Stimulated activated CD4-positive, alpha-beta T cell treated with anti-CD3 and anti-CD28 coated beads, TNF-alpha, amount 100 ng/mL, for 1 hour (primary cell): ENCODE data around the gene VGF.
"Not testable (repeated sequence)": the region's sequence is repeated elsewhere in the genome, so short reads cannot be mapped to it uniquely, and the experiment has no call there.

Experiments used
- DNase-seq, 3 donors: peaks; one replicate each; pipeline ENCODE4 v3.0.0-alpha.2; 2020; ENCODE audit warnings: low read depth in 3 of 3, low spot score in 1 of 3

VGF gene

GRCh38 chr7:101165075-101165957 lies at the start of gene VGF:
Gene VGF, minus strand, starts transcription at chr7:101165569. Its CDS starts 726 bp downstream, at chr7:101164843.
- peak; percentile 73 to 83 (median 79) for DNase-seq

GRCh38 chr7:101212014-101212413 lies 46.6 kb upstream of the VGF start:
- DNase-seq: no peak

- no peak for DNase-seq
These were observed 46.1 kb upstream of the VGF start for GRCh38 chr7:101211501-101211900.

GRCh38 chr7:101210143-101210542 lies 44.8 kb upstream of the VGF start:
- DNase-seq: no peak

- no peak for DNase-seq
These were observed 43.4 kb upstream of the VGF start for GRCh38 chr7:101208794-101209193.

GRCh38 chr7:101207459-101207858 lies 42.1 kb upstream of the VGF start:
- no peak for DNase-seq

GRCh38 chr7:101206665-101207042 lies 41.3 kb upstream of the VGF start:
- DNase-seq: no peak

- no peak for DNase-seq
These were observed 40.7 kb upstream of the VGF start for GRCh38 chr7:101205901-101206664.

- DNase-seq: not testable (repeated sequence)
These were observed 38.7 kb upstream of the VGF start for GRCh38 chr7:101203740-101204738.

- DNase-seq: no peak
These were observed 37.2 kb upstream of the VGF start for GRCh38 chr7:101202603-101202918.

GRCh38 chr7:101201695-101202602 lies 36.6 kb upstream of the VGF start:
- no peak for DNase-seq

GRCh38 chr7:101200862-101201599 lies 35.7 kb upstream of the VGF start, which contains the start of gene MOGAT3:
Gene MOGAT3, minus strand, starts transcription at chr7:101201036. Its CDS starts 182 bp downstream, at chr7:101200854.
- DNase-seq: no peak

GRCh38 chr7:101200504-101200861 lies 35.1 kb upstream of the VGF start:
- DNase-seq: no peak

GRCh38 chr7:101199522-101199921 lies 34.2 kb upstream of the VGF start:
- DNase-seq: not testable (repeated sequence)

GRCh38 chr7:101198476-101198875 lies 33.1 kb upstream of the VGF start:
- no peak for DNase-seq

- DNase-seq: no peak
These were observed 32.6 kb upstream of the VGF start for GRCh38 chr7:101197991-101198390.

- no peak for DNase-seq
These were observed 30.5 kb upstream of the VGF start for GRCh38 chr7:101195884-101196283.

GRCh38 chr7:101189109-101189508 lies 23.7 kb upstream of the VGF start:
- no peak for DNase-seq

- no peak for DNase-seq
These were observed 21.6 kb upstream of the VGF start for GRCh38 chr7:101186844-101187428.
